ENCODE measurements around the gene RAB7B. TPM values are rescaled to one million over a fixed set of nuclear protein-coding genes. Genes with fewer than 3 reads are reported as not detected.

The RAB7B gene
- total and polyA plus RNA-seq, 9 of the 15 experiments (the other 6 are each of a cell fraction or from before 2014, with no cell fraction given), result 0.03 to 0.29 (median 0.07) TPM; not detected in 4

DNA sequence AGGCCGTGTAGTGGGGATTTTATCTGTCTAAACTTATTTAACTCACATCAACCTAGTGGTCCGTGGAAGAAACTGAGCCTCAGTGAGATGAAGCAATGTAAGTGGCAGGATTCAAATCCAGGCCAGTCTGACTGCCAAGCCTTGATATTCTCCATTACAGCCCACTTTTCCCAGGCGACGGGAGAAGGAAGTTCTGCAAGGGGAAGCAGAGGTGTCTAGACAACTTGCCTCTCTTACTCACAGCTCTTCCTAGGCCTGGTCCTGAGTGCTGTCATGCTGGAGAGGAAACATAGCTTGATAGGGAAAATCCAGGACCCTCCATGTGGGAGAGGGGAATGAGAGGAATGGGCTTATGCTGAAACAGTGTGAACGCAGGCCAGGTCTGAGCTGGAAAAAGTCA lies 11.4 kb upstream of the RAB7B start:
- POLR2A ChIA-PET, result interaction anchor here (0.6 kb wide), 1 partner anchor 9 kb away, joined by 3 read pairs; the partner anchor contains the start of gene CTSE
- no peak for FAIRE-seq

More for the DNA sequence above, 11.4 kb upstream of the RAB7B start:
- intact Hi-C loops (cut with micrococcal nuclease), result no loop called here
- Histone ChIP-seq H3K27ac (ENCODE audit: extremely low read depth, low read depth, low read length) (no peak overlapping the region), H3K79me2 (ENCODE audit: control insufficient read depth, insufficient read depth, low read length) (no peaks in the 10 kb centered on the region), H3K9me1 (ENCODE audit: control insufficient read depth, insufficient read depth, low read length) (no peaks in the 10 kb centered on the region), H3K4me1 (replicated peaks in 1 of 2; ENCODE audit: control insufficient read depth in 2 of 2, insufficient read depth in 2 of 2, low read length in 2 of 2) (peaks cover 9 to 16% of the 10 kb centered on the region in 2 experiments), H3K36me3 (ENCODE audit: control insufficient read depth, insufficient read depth, low read length) (no peaks in the 10 kb centered on the region), H4K20me1 (replicated peaks; ENCODE audit: control insufficient read depth, insufficient read depth, low read length) (no peaks in the 10 kb centered on the region; the same call in 1 of the 2 replicates), H3K27me3 (ENCODE audit: control insufficient read depth in 2 of 2, insufficient read depth in 2 of 2, low read length in 2 of 2) (peaks cover 3 to 20% of the 10 kb centered on the region in 2 experiments; a peak in 3 of 5 replicates), H3K4me3 (no peak overlapping the region), H2AFZ (ENCODE audit: low read depth, low read length) (no peak overlapping the region), H3K4me2 (ENCODE audit: insufficient read depth, low read length) (no peak overlapping the region), H3K9ac (ENCODE audit: insufficient read depth in 1 of 2, low read depth in 2 of 2, low read length in 2 of 2) (no peak overlapping the region), H3K9me3 (replicated peaks; ENCODE audit: control insufficient read depth, insufficient read depth, low read depth, low read length) (no peaks in the 10 kb centered on the region)
- TF ChIP-seq ZBED1 (IDR thresholded peaks at IDR 0.05) (no peak), YBX1 (IDR thresholded peaks at IDR 0.05) (no peak), ZNF57 (CRISPR knock-in tag; IDR thresholded peaks at IDR 0.05) (no peak), ZNF707 (CRISPR knock-in tag; conservative IDR thresholded peaks at IDR 0.05) (no peak)
- TF ChIP-seq, protein P1, sequence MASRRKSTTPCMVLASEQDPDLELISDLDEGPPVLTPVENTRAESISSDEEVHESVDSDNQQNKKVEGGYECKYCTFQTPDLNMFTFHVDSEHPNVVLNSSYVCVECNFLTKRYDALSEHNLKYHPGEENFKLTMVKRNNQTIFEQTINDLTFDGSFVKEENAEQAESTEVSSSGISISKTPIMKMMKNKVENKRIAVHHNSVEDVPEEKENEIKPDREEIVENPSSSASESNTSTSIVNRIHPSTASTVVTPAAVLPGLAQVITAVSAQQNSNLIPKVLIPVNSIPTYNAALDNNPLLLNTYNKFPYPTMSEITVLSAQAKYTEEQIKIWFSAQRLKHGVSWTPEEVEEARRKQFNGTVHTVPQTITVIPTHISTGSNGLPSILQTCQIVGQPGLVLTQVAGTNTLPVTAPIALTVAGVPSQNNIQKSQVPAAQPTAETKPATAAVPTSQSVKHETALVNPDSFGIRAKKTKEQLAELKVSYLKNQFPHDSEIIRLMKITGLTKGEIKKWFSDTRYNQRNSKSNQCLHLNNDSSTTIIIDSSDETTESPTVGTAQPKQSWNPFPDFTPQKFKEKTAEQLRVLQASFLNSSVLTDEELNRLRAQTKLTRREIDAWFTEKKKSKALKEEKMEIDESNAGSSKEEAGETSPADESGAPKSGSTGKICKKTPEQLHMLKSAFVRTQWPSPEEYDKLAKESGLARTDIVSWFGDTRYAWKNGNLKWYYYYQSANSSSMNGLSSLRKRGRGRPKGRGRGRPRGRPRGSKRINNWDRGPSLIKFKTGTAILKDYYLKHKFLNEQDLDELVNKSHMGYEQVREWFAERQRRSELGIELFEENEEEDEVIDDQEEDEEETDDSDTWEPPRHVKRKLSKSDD (conservative IDR thresholded peaks at IDR 0.05; ENCODE audit: low read length), result no peak
- no peak for ATAC-seq
- no peak for DNase-seq (ENCODE audit: extremely low read depth in 1 of 4, low spot score in 3 of 4)
- 10% methylated on average over 5 of the region's 5 CpGs for WGBS (ENCODE audit: insufficient coverage, low coverage, missing lambda C conversion rate)
- no TSS peak for BruUV-seq (replicated peaks)
- CTCF ChIA-PET (ENCODE audit: low intra/inter-chr PET ratio), result no interaction called here
- in situ Hi-C loops (cut with MboI), result no loop called here
